CD4-positive, alpha-beta T cell treated with Interleukin-1 beta for 1 hour (primary cell): ENCODE results near the gene MAPK8.

Experiments
- DNase-seq, 2 donors: peaks; one replicate each; pipeline ENCODE4 v3.0.0-alpha.2; 2020 to 2022

Gene MAPK8

DNA sequence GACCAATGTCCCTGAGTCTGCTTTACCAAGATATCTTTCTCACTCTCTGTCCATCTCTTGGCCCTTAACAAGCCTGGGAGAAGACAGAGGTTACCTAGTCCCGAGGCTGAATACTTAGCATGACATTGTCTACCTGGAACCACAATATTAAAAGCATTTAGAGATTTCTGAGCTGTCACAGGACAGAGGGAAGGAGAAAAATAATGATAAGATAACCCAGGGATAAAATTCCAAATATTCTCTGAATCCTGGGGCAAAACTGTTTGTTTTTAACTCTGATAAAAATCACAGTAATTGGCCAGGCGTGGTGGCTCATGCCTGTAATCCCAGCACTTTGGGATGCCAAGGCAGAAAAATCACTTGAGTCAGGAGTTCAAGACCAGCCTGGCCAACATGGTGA lies 12.0 kb upstream of the MAPK8 start:
- DNase-seq, result no peak

GRCh38 chr10:48296576-48297098 lies 9.8 kb upstream of the MAPK8 start:
- DNase-seq, result no peak

DNA sequence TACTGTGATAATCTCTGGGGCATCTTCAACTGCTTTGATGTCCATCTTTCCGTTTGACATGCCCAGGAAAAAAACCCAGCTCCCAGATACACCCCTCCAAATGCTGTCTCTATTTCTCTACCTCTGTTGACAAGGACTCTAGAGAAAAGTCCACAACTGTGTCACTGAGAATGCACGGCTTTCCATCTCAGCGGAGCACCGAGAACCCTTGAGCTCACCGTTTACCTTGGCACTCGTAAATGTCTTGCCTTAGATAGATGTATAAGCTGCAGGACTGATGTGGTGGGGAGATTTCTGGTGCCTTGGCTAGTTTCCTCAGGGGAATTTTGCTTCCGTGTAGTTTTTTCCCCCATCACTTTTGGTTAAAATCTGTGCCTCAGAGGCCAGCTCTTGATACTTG lies 7.4 kb upstream of the MAPK8 start:
- no peak for DNase-seq

- no peak for DNase-seq
Measured at GRCh38 chr10:48299692-48300091, 6.8 kb upstream of the MAPK8 start.

- DNase-seq, result no peak
Measured at GRCh38 chr10:48300556-48300955, 5.9 kb upstream of the MAPK8 start.

DNA sequence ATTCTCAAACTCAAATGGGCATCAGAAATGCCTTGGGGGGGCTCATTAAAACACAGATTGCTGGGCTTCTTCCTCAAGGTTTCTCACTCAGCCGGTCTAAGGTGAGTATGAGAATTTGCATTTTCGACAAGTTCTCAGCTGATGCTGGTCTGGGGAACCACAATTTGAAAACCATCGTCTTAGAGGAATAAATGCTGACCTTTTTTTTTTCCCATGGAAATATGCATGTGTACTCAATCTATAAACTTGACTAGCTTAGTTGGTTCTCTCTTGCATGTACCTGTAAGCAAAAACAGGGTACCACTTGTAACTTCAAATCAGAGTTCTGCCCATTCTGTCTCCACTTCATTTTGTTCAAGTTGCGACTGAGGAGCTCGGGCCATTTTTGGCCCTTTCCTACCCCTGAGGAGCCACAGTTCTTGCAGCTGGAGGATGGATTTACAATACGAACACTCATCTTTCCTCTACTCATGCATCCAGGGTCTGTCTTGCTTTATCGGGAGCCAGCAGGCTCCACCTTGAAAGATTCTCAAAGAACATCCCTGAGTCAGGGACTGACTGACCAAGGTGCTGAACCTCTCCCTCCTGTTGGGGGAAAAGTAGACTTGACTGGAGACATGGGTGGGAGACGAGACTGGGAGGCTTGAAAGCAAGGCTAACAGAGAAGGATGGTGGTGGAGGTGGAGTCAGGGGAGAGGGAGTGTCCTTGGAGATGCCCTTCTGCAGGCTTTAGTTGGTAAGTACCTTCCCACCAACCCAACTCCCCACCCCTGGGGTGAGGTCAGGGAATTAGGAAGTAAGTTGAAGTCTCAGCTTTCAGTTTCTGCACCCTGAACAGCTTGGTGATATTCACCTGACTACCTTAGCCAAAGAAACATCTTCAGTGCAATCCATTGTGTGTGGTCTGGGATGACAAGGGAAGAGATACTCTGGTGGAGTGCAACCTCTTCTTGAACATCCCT lies 3.7 kb upstream of the MAPK8 start:
- no peak for DNase-seq

DNA sequence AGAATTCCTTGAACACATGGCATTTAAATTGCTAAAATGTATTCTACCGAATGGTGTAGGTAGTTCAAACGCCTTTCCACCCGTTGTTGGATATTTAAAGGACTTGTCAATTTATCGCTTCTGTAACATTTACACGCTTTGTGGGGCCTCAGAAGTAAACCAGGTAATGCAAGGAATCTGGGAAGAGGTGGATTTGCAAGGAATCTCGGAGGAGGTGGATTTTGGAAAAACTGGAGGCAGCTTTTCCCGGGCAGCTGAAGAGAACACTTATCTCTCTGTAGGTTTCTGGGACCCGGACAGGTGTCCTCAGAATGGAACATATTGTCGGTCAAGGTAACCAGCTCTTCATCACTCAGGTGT lies 592 bp upstream of the MAPK8 start:
- DNase-seq, result no peak

DNA sequence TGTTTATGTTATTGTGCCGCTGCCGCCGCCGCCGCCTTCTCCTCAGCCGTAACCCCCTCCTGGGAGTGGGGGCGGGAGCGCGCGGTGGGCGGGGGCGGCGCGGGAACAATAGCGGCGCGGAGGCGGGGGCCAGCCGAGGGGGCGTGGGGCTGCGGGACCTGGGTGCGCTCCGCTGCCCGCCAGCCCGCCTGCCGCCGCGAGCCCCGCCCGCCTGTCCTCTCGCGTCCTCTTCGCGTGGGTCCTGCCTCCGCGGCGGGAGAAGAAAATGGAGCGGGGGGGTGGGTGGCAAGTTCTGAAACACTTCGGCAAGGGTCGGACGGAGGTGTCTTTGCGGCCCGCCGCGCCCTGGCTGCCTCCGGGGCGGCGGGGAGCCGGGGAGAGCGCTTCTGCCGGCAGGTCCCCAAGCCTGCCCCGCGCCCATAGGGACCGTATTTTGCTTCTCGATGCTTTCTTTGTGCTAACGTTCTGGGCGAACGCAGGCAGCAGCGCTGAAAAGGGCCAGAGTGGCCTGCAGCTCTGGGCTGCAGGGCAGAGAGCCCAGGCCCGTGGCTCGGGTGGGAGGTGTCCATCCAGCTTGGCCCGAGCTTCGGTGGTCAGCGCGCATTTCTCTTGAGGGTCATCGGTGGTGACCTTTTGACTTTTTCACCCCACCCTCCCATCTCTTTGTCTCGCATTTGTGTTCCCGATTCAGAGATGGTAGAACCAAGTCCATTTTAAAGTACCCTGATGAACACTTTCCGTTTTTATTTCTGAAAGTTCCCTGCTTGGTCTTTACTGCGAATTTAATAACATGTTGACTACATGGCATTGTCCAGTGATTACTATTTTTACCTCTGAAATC lies 613 bp downstream of the MAPK8 start:
- DNase-seq, result peak; percentile 76 to 80

DNA sequence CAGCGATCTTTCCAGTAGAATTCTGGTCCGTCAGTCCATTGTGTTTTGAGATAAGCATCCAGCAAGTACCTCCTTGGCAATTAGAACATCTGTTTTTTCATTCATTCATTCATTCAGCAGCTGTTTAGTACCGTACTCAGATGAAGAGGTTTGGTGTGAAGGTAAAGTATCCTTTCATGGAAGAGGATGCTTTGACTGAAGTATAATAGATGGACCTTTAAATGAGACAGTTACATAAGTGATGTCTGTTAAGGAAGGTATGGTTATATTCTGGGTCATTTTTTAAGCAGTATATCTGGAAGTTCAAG lies 1.2 kb downstream of the MAPK8 start:
- no peak for DNase-seq

DNA sequence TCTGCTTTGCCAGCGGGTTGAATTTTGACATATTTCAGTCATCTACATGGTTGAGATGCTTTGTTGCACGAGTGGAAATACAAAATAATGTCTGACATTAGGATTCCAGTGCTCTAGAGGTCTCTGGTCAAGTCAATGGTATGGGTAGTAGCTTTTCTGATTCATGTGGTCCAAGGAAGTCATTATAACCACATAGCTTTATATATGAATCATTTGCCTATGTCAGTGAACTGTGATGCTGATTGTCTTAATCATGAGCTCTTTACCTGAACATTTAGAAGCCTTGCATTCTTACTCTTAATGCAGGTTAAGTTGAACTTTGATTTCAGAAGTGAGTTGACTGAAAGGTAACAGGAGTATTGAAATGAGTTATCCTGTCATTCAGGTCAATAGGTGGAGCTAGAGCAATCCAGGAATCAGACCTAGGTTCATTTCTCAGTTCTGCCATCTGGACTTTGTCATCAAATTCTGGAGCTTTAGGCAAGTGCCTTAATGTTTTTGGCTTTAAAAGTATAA lies 3.3 kb downstream of the MAPK8 start:
- DNase-seq, result peak in 1 of 2 donors; percentile 16

DNA sequence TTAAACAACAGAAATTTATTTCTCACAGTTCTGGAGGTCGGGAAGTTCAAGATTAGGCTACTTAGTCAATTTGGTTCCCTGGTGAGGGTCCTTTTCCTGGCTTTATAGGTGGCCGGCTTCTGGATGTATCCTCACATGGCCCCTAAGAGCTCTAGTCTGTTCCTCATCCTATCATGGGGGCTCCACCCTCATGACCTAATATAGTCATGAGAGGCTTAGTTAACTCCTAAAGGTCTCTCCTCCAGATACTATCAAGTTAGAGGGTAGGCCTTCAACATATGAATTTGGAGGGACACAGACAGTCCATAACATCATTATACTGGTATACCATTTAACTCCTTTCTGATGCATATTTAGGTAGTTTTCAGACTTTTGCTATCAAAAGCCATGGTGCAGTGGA lies 7.6 kb downstream of the MAPK8 start:
- DNase-seq, result no peak

- no peak for DNase-seq
Measured at GRCh38 chr10:48316236-48316635, 9.8 kb downstream of the MAPK8 start.

DNA sequence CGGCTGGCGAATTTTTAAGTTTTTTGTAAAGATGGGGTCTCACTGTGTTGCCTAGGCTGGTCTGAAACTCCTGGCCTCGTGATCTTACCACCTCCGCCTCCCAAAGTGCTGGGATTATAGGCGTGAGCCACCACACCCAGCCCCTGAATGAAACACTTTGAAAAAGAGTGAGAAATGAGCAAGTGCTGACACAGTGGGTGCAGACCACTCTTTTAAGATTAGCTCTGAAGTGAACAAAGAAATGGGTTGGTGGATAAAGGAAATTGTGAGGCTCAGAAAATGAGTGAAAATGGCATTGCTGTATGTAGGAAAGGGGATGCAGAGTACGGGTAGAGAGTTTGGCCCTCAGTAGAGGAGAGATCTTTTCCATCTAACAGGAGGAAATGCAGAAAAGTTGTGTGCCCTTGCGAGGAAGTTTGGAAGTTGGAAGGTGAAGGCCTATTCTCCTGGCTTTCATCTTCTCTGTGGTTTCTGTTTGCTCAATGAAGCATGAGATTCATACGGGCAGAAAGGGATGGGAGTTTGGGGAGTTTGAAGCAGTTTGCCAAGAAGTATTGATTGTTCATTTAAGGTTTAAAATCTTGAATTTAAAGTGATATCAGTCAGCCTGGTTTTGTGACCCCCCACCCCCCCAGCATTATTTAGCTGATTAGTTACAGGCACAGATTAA lies 11.0 kb downstream of the MAPK8 start:
- DNase-seq, result no peak

- DNase-seq, result no peak
Measured at GRCh38 chr10:48322017-48322416, 15.5 kb downstream of the MAPK8 start.

GRCh38 chr10:48324580-48324979 lies 18.1 kb downstream of the MAPK8 start:
- no peak for DNase-seq

DNA sequence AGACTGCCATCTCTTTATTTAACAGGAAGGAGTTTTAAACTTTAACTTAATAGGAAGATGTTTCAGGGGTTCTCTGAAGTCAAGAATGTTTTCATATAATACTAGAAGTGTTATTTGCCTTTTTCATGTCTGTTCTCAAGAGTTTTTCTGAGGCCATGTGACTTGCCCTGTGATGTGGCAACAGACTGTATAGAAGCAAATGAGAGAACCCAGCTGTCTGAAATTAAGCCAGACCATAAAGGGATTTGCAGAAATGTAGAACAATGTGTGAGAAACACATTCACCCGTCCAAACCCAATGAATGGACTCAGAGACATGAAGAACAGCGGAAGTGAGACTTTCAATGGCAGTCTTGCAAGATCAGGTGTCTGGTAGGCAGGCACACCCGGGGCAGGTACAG lies 23.8 kb downstream of the MAPK8 start:
- no peak for DNase-seq

DNA sequence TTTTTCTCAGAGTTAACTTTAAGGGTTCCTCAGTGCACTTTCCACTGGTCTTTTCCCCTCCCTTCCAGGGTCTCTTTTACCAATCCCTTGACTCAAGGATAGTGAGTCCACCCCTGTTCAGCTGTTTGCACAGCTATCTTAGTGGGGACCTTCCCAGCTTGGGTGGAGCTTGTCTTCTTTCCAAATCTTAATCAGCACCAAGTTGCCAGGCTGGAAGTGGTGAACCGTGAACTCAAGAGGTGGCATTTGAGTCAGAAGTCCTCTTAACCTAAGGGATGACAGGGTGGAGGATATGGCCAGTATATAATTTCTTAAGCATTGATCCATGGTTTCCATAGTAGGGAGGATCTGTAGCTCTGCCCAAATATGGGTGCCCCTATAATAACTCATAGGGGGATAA lies 25.0 kb downstream of the MAPK8 start:
- no peak for DNase-seq

- no peak for DNase-seq
Measured at GRCh38 chr10:48332166-48332870, 25.8 kb downstream of the MAPK8 start.

GRCh38 chr10:48332871-48333216 lies 26.4 kb downstream of the MAPK8 start:
- no peak for DNase-seq

- DNase-seq, result no peak
Measured at GRCh38 chr10:48333856-48334255, 27.4 kb downstream of the MAPK8 start.

- no peak for DNase-seq
Measured at GRCh38 chr10:48335788-48336187, 29.3 kb downstream of the MAPK8 start.

- no peak for DNase-seq
Measured at GRCh38 chr10:48336978-48337599, 30.6 kb downstream of the MAPK8 start.
